Osteocyte (in vitro differentiated cells): ENCODE data around the gene CAD. TPM values are rescaled to one million over a fixed set of nuclear protein-coding genes. Genes with fewer than 3 reads are reported as not detected.

Source experiments
- DNase-seq: peaks from one replicate; pipeline ENCODE4 v3.0.0; 2021; ENCODE audit warnings: mixed read lengths; ENCODE audit not compliant: unreplicated experiment; ENCODE audit errors: extremely low spot score
- H3K27ac Mint-ChIP-seq: one replicate; pipeline ENCODE4 v1.8.0; 2021; ENCODE audit warnings: mild to moderate bottlenecking, mixed read lengths; ENCODE audit not compliant: unreplicated experiment
- H3K27me3 Mint-ChIP-seq: one replicate; pipeline ENCODE4 v1.8.0; 2021; ENCODE audit warnings: mixed read lengths; ENCODE audit not compliant: unreplicated experiment
- H3K36me3 Mint-ChIP-seq: one replicate; pipeline ENCODE4 v1.8.0; 2021; ENCODE audit warnings: mixed read lengths; ENCODE audit not compliant: unreplicated experiment
- H3K4me1 Mint-ChIP-seq: one replicate; pipeline ENCODE4 v1.8.0; 2021; ENCODE audit warnings: mixed read lengths; ENCODE audit not compliant: unreplicated experiment
- H3K4me3 Mint-ChIP-seq: one replicate; pipeline ENCODE4 v1.8.0; 2021; ENCODE audit warnings: mild to moderate bottlenecking, moderate library complexity, mixed read lengths; ENCODE audit not compliant: unreplicated experiment
- H3K9me3 Mint-ChIP-seq: one replicate; pipeline ENCODE4 v1.8.0; 2021; ENCODE audit warnings: mixed read lengths; ENCODE audit not compliant: unreplicated experiment
- total RNA-seq: library from RNA; stranded (reverse); gene quantifications from 2 replicates; pipeline ENCODE4 v1.2.1, GENCODE V29; 2021
- TF ChIP-seq, protein P1 (sequence below): fragments of 200-600 bp; sonication (generic); IDR thresholded peaks from 2 replicates; pipeline ENCODE4 v1.5.0; 2021; ENCODE audit warnings: antibody characterized with exemption, mild to moderate bottlenecking, moderate library complexity

Gene CAD
- total RNA-seq, 1 donor from 2014 or later, result 72.6 TPM

DNA sequence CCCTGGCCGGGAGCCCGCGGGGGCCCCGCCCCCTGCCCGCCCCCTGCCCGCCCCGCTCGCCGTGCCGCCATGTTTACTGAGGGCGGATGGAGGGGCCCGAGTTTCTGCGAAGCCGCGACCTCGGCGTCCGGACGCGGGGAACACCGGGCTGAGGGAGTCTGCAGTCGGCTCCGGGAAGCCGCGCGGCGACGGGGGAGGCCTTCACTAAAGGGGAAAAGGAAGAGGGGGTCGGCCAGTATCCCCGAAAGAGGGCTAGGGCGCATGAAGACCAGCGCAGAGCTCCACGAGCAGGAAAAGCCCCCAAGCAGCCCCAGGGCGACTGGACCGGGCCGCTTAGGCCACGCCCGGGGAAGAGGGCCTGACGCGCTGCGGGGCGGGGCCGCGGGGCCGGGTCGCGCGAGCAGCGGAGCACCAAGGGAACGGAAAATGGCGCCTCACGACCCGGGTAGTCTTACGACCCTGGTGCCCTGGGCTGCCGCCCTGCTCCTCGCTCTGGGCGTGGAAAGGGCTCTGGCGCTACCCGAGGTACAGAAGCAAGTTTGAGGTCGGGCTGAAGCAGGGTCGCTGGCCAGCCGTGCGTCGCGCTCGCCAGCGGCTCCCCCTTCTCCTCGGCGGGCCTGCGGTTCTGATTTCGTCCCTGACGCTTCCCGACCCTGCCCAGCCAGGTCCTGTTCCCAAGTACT lies 5.1 kb upstream of the CAD start, which contains the start of the genes ATRAID and SLC5A6:
ATRAID (plus strand) TSS at position 99 of the 683 bp plus-strand sequence; CDS start at position 427, 328 bp downstream.
SLC5A6 (minus strand) TSS at position 326 of the 683 bp plus-strand sequence. CDS start 4,618 bp downstream, outside the sequence.
- H3K36me3 Mint-ChIP-seq, result peaks cover 4% of the 10 kb centered on the region
- no peaks in the 10 kb centered on the region for H3K27me3 Mint-ChIP-seq
- peak within 1 kb of the TSS; percentile 99 for H3K27ac Mint-ChIP-seq
- TF ChIP-seq, protein P1, sequence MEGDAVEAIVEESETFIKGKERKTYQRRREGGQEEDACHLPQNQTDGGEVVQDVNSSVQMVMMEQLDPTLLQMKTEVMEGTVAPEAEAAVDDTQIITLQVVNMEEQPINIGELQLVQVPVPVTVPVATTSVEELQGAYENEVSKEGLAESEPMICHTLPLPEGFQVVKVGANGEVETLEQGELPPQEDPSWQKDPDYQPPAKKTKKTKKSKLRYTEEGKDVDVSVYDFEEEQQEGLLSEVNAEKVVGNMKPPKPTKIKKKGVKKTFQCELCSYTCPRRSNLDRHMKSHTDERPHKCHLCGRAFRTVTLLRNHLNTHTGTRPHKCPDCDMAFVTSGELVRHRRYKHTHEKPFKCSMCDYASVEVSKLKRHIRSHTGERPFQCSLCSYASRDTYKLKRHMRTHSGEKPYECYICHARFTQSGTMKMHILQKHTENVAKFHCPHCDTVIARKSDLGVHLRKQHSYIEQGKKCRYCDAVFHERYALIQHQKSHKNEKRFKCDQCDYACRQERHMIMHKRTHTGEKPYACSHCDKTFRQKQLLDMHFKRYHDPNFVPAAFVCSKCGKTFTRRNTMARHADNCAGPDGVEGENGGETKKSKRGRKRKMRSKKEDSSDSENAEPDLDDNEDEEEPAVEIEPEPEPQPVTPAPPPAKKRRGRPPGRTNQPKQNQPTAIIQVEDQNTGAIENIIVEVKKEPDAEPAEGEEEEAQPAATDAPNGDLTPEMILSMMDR, result no peak
- DNase-seq, result peak; percentile 97
- no peaks in the 10 kb centered on the region for H3K9me3 Mint-ChIP-seq
- H3K4me3 Mint-ChIP-seq, result peak within 1 kb of the TSS; percentile 95
- peaks cover 26% of the 10 kb centered on the region for H3K4me1 Mint-ChIP-seq

DNA sequence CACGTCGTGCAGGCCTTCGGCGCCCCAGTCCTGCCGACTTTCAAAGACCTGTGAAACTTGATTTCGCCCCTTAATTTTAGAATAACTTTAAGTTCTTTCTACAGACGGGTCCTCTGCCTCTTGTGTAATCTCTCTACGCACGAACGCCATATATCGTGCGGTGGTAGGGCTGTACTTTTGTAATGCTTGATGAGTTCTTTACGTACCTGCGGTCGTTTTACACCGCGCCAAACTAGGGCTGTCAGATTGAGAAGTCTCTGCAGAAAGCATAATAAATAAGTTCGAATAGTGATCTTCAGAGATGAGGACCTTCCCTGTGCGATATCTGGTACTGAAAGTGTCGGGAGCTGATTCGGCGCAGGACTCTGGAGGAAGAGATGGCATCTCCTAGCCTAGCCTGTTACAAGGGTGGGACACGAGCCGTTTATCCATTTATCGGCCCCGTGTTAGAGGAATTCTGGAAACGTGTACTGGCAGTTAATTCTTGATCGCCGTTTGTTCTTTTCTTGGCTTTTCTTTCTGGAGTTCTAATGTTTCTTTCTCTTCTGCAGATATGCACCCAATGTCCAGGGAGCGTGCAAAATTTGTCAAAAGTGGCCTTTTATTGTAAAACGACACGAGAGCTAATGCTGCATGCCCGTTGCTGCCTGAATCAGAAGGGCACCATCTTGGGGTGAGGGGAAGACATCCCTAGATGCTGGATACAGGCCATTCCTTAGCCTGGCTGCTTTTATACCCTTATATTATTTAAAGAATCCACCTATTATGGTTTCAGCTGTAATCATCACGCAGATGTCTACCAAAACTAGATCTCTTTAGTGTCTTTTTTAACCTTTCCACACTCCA lies 4.3 kb upstream of the CAD start:
- H3K4me3 Mint-ChIP-seq, result peak overlapping the region; percentile 95
- peaks cover 28% of the 10 kb centered on the region for H3K4me1 Mint-ChIP-seq
- DNase-seq, result no peak
- peak overlapping the region; percentile 99 for H3K27ac Mint-ChIP-seq
- no peaks in the 10 kb centered on the region for H3K9me3 Mint-ChIP-seq
- peaks cover 2% of the 10 kb centered on the region for H3K36me3 Mint-ChIP-seq
- H3K27me3 Mint-ChIP-seq, result no peaks in the 10 kb centered on the region
- TF ChIP-seq, protein P1, result no peak

DNA sequence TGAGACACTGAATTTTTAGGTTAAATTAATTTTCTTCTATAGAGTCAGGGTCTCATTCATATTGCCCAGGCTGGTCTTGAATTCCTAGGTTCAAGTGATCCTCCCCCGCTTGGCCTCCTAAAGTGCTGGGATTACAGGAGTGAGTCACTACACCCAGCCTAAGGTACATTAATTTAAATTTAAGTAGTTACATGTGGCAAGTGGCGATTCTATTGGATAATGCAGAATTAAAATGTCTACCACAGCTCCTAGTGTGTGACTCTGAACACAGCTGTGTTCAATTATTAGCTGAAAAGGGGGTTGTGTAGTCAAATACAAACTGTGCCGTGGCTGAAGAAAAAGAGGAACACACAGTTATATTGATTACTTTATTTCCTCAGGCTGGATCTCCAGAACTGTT lies 2.2 kb upstream of the CAD start:
- Mint-ChIP-seq H3K9me3 (no peaks in the 10 kb centered on the region), H3K4me3 (no peak overlapping the region), H3K36me3 (peaks cover 1% of the 10 kb centered on the region), H3K4me1 (peaks cover 33% of the 10 kb centered on the region), H3K27ac (no peak overlapping the region), H3K27me3 (no peaks in the 10 kb centered on the region)
- TF ChIP-seq, protein P1, result no peak
- DNase-seq, result no peak

DNA sequence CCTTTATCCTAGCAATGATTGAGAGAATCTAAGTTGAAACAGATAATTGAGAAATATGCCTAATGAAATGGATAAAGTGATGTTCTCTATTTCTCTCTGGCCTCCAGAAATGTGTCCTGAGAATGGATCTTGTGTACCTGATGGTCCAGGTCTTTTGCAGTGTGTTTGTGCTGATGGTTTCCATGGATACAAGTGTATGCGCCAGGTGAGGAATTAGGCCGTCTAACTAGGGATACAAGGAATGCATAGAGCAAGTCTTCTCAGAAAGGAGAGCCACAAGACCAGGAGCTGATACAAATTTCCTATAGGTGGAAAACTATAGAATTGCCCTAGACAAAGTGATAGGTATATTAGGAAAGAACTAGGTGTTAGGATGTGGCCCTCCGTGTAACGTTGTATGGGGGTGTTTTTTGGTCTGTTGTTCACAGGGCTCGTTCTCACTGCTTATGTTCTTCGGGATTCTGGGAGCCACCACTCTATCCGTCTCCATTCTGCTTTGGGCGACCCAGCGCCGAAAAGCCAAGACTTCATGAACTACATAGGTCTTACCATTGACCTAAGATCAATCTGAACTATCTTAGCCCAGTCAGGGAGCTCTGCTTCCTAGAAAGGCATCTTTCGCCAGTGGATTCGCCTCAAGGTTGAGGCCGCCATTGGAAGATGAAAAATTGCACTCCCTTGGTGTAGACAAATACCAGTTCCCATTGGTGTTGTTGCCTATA lies 592 bp upstream of the CAD start:
- Mint-ChIP-seq H3K27ac (peak overlapping the region; percentile 98), H3K4me1 (peaks cover 27% of the 10 kb centered on the region), H3K4me3 (peak overlapping the region; percentile 92), H3K9me3 (no peaks in the 10 kb centered on the region), H3K36me3 (peaks cover 12% of the 10 kb centered on the region), H3K27me3 (no peaks in the 10 kb centered on the region)
- DNase-seq, result no peak
- TF ChIP-seq, protein P1, result no peak
